Measurements from ENCODE around the gene TNP1. TPM values are rescaled to one million over a fixed set of nuclear protein-coding genes. Genes with fewer than 3 reads are reported as not detected.

The TNP1 gene
- total RNA-seq, 4 donors from 2014 or later = not detected

DNA sequence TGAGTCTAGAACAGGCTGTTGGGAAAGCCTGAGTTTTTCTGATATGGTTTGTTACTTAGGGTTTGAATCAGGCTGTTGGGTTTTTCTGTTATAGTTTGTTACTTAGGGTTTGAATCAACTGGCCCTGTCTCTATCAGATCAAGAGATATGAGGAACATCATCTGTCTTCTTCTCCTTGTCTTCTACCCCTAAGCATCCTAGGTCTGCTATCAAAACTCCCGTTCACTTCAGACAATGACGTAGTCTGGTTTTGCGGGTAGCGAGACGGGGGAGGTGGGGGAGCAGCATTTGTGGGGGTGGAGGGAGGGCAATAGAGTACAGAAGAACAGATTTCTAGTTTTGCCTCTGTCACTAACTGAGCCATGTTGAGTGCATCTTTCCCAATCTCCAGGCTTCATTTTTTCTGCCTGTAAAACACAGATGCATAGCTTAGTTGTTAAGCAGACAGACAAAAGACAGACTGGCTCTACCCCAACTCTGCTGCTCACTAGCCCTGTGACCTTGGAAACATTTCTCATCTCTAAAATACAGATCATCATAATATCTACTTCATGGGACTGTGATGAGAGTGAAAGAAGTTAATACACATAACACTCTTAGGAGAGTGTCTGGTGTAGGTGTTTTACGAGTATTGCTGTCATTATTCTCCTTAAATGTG lies 9.1 kb downstream of the TNP1 start:
- Histone ChIP-seq H3K4me1 (peaks cover 4 to 26% of the 10 kb centered on the region in 2 donors), H3K9me3 (no peaks in the 10 kb centered on the region), H3K27ac (no peak overlapping the region), H3K4me3 (no peak overlapping the region), H3K36me3 (no peaks in the 10 kb centered on the region), H3K27me3 (no peaks in the 10 kb centered on the region)
- TF ChIP-seq POLR2A (IDR thresholded peaks at IDR 0.05) = no peak
- TF ChIP-seq, protein P1, sequence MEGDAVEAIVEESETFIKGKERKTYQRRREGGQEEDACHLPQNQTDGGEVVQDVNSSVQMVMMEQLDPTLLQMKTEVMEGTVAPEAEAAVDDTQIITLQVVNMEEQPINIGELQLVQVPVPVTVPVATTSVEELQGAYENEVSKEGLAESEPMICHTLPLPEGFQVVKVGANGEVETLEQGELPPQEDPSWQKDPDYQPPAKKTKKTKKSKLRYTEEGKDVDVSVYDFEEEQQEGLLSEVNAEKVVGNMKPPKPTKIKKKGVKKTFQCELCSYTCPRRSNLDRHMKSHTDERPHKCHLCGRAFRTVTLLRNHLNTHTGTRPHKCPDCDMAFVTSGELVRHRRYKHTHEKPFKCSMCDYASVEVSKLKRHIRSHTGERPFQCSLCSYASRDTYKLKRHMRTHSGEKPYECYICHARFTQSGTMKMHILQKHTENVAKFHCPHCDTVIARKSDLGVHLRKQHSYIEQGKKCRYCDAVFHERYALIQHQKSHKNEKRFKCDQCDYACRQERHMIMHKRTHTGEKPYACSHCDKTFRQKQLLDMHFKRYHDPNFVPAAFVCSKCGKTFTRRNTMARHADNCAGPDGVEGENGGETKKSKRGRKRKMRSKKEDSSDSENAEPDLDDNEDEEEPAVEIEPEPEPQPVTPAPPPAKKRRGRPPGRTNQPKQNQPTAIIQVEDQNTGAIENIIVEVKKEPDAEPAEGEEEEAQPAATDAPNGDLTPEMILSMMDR (IDR thresholded peaks at IDR 0.05 in 4 of 5, conservative IDR thresholded peaks at IDR 0.05 in 1 of 5) = no peak
- intact Hi-C loops (cut with DNase I; ENCODE audit: low total_unique reads) (no loop called here), in situ Hi-C loops (cut with MboI; ENCODE audit: low sequenced_read_pairs in 4 of 4) (no loop called here)
- ATAC-seq = no peak
- no peak for DNase-seq

DNA sequence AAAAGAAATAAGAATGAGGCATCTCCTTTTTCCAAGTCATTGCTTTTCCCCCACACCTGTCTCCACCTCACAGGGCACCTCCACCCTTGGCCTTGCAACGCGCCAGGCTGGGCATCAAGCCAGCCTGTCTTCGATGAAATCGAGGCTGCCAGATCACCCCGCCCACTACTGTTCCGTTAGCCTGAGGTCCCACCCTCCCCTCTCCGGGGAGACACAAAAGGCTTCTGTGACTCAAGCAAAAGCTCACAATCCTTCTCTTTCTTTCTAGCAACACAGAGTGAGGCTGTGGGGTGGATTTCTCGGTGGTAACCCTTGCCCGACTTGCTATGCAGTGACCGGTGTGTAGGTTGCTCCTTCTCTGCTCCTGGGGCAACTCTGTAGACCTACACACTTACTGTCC lies 9.9 kb downstream of the TNP1 start:
- H3K4me3 ChIP-seq = no peak overlapping the region
- DNase-seq (peak; percentile 32 to 43), ATAC-seq (peak in 1 of 2 donors; percentile 68)
- intact Hi-C loops (cut with DNase I; ENCODE audit: low total_unique reads) (no loop called here), in situ Hi-C loops (cut with MboI; ENCODE audit: low sequenced_read_pairs in 4 of 4) (loop anchor here in 1 of 4 donors (25.0 kb wide), 1 partner anchor 662 kb away; no protein-coding TSS in a partner anchor)
- no peak overlapping the region for H3K27ac ChIP-seq
- H3K36me3 ChIP-seq = no peaks in the 10 kb centered on the region
- peaks cover 0 to 20% of the 10 kb centered on the region in 2 donors for H3K4me1 ChIP-seq
- no peak for TF ChIP-seq POLR2A (IDR thresholded peaks at IDR 0.05)
- TF ChIP-seq, protein P1 (IDR thresholded peaks at IDR 0.05 in 4 of 5, conservative IDR thresholded peaks at IDR 0.05 in 1 of 5) = no peak
- no peaks in the 10 kb centered on the region for H3K9me3 ChIP-seq
- no peaks in the 10 kb centered on the region for H3K27me3 ChIP-seq

DNA sequence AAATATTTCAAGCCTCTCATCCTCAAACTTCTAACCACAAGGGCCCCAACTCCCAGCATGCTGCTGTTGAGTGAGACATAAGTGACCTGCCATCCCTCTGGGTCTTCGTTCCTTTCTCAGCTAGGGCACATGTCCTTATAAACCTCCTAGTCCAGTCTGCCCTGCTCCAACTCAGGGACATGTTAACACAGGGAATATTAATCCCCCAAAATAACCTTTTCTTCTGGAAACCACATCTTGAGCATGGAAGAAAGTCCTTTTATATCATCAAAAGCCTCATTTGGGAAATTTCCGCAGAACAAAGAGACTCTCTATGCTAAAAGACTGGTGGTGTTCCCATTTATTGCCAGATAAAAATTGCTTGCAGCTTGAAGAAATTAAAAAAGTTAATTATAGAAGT lies 14.4 kb downstream of the TNP1 start:
- no peak for ATAC-seq
- Histone ChIP-seq H3K9me3 (no peaks in the 10 kb centered on the region), H3K4me3 (no peak overlapping the region), H3K4me1 (peaks cover 4 to 18% of the 10 kb centered on the region in 2 donors), H3K27me3 (no peaks in the 10 kb centered on the region), H3K36me3 (no peaks in the 10 kb centered on the region), H3K27ac (no peak overlapping the region)
- intact Hi-C loops (cut with DNase I; ENCODE audit: low total_unique reads) = no loop called here
- TF ChIP-seq, protein P1 (IDR thresholded peaks at IDR 0.05 in 4 of 5, conservative IDR thresholded peaks at IDR 0.05 in 1 of 5) = no peak
- TF ChIP-seq POLR2A (IDR thresholded peaks at IDR 0.05) = no peak
- DNase-seq = no peak
- in situ Hi-C loops (cut with MboI; ENCODE audit: low sequenced_read_pairs in 4 of 4) = loop anchor here in 1 of 4 donors (25.0 kb wide), 1 partner anchor 667 kb away; no protein-coding TSS in a partner anchor

DNA sequence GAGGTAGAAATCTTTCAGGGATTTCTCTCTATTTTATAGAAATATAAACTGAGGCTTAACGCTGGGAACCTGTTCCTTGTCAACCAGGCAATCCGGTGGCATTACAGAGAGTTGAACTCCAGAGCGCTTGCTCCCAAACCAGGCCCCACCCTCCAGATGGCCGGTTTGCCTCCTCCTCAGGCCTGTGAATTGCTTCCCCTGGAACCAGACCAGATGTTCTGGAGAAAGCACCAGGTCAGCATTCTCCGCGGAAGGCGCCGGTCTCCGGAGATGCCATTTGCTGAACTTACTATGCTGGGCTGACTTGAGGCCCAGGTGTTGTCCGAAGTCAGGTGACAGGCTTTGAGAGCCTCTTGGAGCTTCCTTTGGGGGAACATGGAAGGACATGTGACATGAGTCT lies 17.2 kb downstream of the TNP1 start:
- ATAC-seq = peak; percentile 64 to 65
- no peak for TF ChIP-seq POLR2A (IDR thresholded peaks at IDR 0.05)
- TF ChIP-seq, protein P1 (IDR thresholded peaks at IDR 0.05 in 4 of 5, conservative IDR thresholded peaks at IDR 0.05 in 1 of 5) = no peak
- in situ Hi-C loops (cut with MboI; ENCODE audit: low sequenced_read_pairs in 4 of 4) (loop anchor here in 1 of 4 donors (25.0 kb wide), 1 partner anchor 670 kb away; no protein-coding TSS in a partner anchor), intact Hi-C loops (cut with DNase I; ENCODE audit: low total_unique reads) (no loop called here)
- no peak overlapping the region for H3K4me3 ChIP-seq
- no peaks in the 10 kb centered on the region for H3K36me3 ChIP-seq
- H3K27ac ChIP-seq = no peak overlapping the region
- no peaks in the 10 kb centered on the region for H3K27me3 ChIP-seq
- peaks cover 4 to 8% of the 10 kb centered on the region in 2 donors for H3K4me1 ChIP-seq
- H3K9me3 ChIP-seq = no peaks in the 10 kb centered on the region
- DNase-seq = peak; percentile 9 to 47
